Measurements from ENCODE around the gene DSCAML1.

Gene DSCAML1

DNA sequence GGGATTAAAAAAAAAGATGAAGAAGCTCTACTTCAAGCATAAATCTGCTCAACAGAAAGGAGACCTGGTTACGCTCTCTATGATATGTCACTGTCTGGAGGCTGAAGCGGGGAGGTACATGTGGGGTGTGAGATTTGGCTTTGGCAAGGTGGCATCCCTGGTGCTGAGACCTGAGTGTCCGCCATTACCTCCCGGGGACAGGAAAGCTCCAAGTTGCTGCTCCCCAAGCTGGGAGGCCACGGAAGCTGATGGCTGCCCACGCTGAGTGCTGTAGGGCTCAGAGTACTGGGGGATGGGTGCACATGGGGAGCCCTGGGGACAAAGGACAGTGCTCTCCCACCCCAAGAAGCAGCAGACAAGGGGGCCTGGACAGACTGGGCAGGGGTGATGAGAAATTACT lies 167.9 kb downstream of the DSCAML1 start:
- no peak for TF ChIP-seq CTCF (IDR thresholded peaks at IDR 0.05; ENCODE audit: control insufficient read depth, extremely low read depth, insufficient read depth)
- no peak overlapping the region for H3K4me3 ChIP-seq (ENCODE audit: low read depth, low read length)
- DNase-seq (ENCODE audit: low read depth): no peak

- no peak for TF ChIP-seq CTCF (IDR thresholded peaks at IDR 0.05; ENCODE audit: control insufficient read depth, extremely low read depth, insufficient read depth)
- H3K4me3 ChIP-seq (ENCODE audit: low read depth, low read length): no peak overlapping the region
- no peak for DNase-seq (ENCODE audit: low read depth)
Observed at GRCh38 chr11:117627259-117627658, 169.8 kb downstream of the DSCAML1 start.

- no peak overlapping the region for H3K4me3 ChIP-seq (ENCODE audit: low read depth, low read length)
- TF ChIP-seq CTCF (IDR thresholded peaks at IDR 0.05; ENCODE audit: control insufficient read depth, extremely low read depth, insufficient read depth): no peak
- no peak for DNase-seq (ENCODE audit: low read depth)
Observed at GRCh38 chr11:117626576-117626975, 170.4 kb downstream of the DSCAML1 start.

GRCh38 chr11:117625237-117625636 lies 171.8 kb downstream of the DSCAML1 start:
- no peak for TF ChIP-seq CTCF (IDR thresholded peaks at IDR 0.05; ENCODE audit: control insufficient read depth, extremely low read depth, insufficient read depth)
- H3K4me3 ChIP-seq (ENCODE audit: low read depth, low read length): no peak overlapping the region
- DNase-seq (ENCODE audit: low read depth): no peak

DNA sequence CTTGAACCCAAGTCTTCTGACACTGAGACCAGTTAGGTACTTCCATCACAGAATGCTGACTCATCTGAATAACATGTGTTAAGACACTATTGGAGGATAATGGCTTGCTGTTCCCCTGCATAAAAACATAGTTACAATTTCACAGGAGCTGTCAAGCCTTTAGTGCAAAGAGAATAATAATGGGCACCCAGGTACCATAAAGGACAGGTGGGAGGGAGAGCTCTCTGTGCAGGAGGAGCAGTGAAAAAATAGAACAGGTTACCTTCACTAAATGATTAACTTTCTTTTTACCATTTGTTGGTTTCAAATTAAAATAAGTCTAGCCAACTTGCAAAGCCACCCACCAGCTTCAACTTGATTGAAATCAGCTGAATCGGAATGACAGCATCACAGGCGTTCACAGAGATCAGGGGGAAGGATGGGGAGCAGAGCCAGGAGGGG lies 173.2 kb downstream of the DSCAML1 start:
- DNase-seq (ENCODE audit: low read depth): no peak
- no peak overlapping the region for H3K4me3 ChIP-seq (ENCODE audit: low read depth, low read length)
- TF ChIP-seq CTCF (IDR thresholded peaks at IDR 0.05; ENCODE audit: control insufficient read depth, extremely low read depth, insufficient read depth): no peak

GRCh38 chr11:117621226-117621625 lies 175.8 kb downstream of the DSCAML1 start:
- TF ChIP-seq CTCF (IDR thresholded peaks at IDR 0.05; ENCODE audit: control insufficient read depth, extremely low read depth, insufficient read depth): peak; percentile 49
- no peak overlapping the region for H3K4me3 ChIP-seq (ENCODE audit: low read depth, low read length)
- DNase-seq (ENCODE audit: low read depth): no peak

DNA sequence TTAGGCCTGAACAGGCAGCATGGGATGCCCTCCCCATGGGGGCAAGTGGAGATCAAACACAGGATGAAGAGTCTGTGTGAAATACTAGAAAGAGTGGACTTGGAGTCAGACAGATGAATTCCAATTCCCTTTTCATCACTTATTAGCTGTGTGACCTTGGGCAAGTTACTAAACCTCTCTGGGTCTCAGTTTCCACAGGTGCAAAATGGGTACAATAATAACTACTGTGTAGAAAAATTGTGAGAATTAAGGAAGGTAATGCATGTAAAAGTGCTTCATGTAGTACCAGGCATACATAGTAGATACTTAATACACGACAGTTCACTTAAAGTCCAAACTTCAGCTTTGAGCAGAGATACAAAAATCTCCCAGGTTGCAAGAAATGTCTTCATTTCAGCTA lies 176.4 kb downstream of the DSCAML1 start:
- TF ChIP-seq CTCF (IDR thresholded peaks at IDR 0.05; ENCODE audit: control insufficient read depth, extremely low read depth, insufficient read depth): no peak
- no peak overlapping the region for H3K4me3 ChIP-seq (ENCODE audit: low read depth, low read length)
- DNase-seq (ENCODE audit: low read depth): no peak
